HG03521 (cell line): ENCODE results near the gene SMIM1.

Source experiments
- ATAC-seq: cut with Tn5 transposase; IDR thresholded peaks from one replicate; pipeline ENCODE4 v1.9.1; 2021; ENCODE audit warnings: mild to moderate bottlenecking, moderate library complexity; ENCODE audit not compliant: unreplicated experiment

SMIM1 gene

GRCh38 chr1:3775490-3776230 lies 3.1 kb downstream of the SMIM1 start:
- ATAC-seq = no peak

GRCh38 chr1:3776231-3776961 lies 3.8 kb downstream of the SMIM1 start:
- ATAC-seq = no peak

- ATAC-seq = no peak
Measured at GRCh38 chr1:3777078-3777547, 4.6 kb downstream of the SMIM1 start.

GRCh38 chr1:3777647-3778589 lies 5.4 kb downstream of the SMIM1 start:
- no peak for ATAC-seq

GRCh38 chr1:3778590-3779264 lies 6.2 kb downstream of the SMIM1 start:
- no peak for ATAC-seq

GRCh38 chr1:3779265-3779911 lies 6.8 kb downstream of the SMIM1 start:
- ATAC-seq = no peak

- no peak for ATAC-seq
Measured at GRCh38 chr1:3779912-3780416, 7.4 kb downstream of the SMIM1 start.

GRCh38 chr1:3780901-3781300 lies 8.4 kb downstream of the SMIM1 start:
- no peak for ATAC-seq

- no peak for ATAC-seq
Measured at GRCh38 chr1:3783651-3784474, 11.3 kb downstream of the SMIM1 start.

- ATAC-seq = no peak
Measured at GRCh38 chr1:3785045-3785444, 12.5 kb downstream of the SMIM1 start.

GRCh38 chr1:3785456-3786157 lies 13.1 kb downstream of the SMIM1 start:
- ATAC-seq = no peak

- ATAC-seq = no peak
Measured at GRCh38 chr1:3786468-3787348, 14.2 kb downstream of the SMIM1 start.

- ATAC-seq = no peak
Measured at GRCh38 chr1:3787349-3787715, 14.8 kb downstream of the SMIM1 start.

- ATAC-seq = no peak
Measured at GRCh38 chr1:3787745-3788605, 15.4 kb downstream of the SMIM1 start.

- no peak for ATAC-seq
Measured at GRCh38 chr1:3788756-3789420, 16.3 kb downstream of the SMIM1 start.
